HEK293T (cell line): ENCODE data around the gene PRKAG3.

ENCODE experiments used
- ARNT ChIP-seq: fragments of 450-650 bp; IDR thresholded peaks from 2 replicates; pipeline ENCODE4 v1.6.1; 2017; ENCODE audit warnings: mild to moderate bottlenecking
- FOXA1 ChIP-seq: fragments of 450-650 bp; IDR thresholded peaks from 2 replicates; pipeline ENCODE4 v1.6.1; 2016; ENCODE audit warnings: mild to moderate bottlenecking
- FOXK2 ChIP-seq: fragments of 450-650 bp; IDR thresholded peaks from 2 replicates; pipeline ENCODE4 v1.6.1; 2016; ENCODE audit warnings: mild to moderate bottlenecking

- TF ChIP-seq FOXA1 (no peak), ARNT (no peak), FOXK2 (no peak)
Observed at GRCh38 chr2:218831378-218831990, at the start of gene PRKAG3.
